GM10266 (cell line): ENCODE measurements around the gene SENP8.

ENCODE experiments used
- DNase-seq: peaks from one replicate; pipeline ENCODE4 v3.0.0; 2012; ENCODE audit errors: extremely low spot score
- CTCF ChIP-seq: IDR thresholded peaks from 2 replicates; pipeline ENCODE4 v1.5.1; 2012; ENCODE audit warnings: mild to moderate bottlenecking, low read depth; ENCODE audit not compliant: control insufficient read depth, insufficient read depth; ENCODE audit errors: missing control alignments

SENP8 gene

GRCh38 chr15:72173401-72173800, 55.2 kb downstream of the SENP8 start:
- DNase-seq, result no peak
- no peak for TF ChIP-seq CTCF

- DNase-seq, result no peak
- TF ChIP-seq CTCF, result no peak
Observed at GRCh38 chr15:72173864-72174550, 55.8 kb downstream of the SENP8 start.

GRCh38 chr15:72174551-72175165, 56.5 kb downstream of the SENP8 start:
- no peak for DNase-seq
- TF ChIP-seq CTCF, result no peak

- DNase-seq, result no peak
- no peak for TF ChIP-seq CTCF
Observed at GRCh38 chr15:72175186-72176044, 57.2 kb downstream of the SENP8 start.

- no peak for DNase-seq
- no peak for TF ChIP-seq CTCF
Observed at GRCh38 chr15:72176159-72176558, 58.0 kb downstream of the SENP8 start.

- no peak for TF ChIP-seq CTCF
- DNase-seq, result no peak
Observed at GRCh38 chr15:72176743-72177142, 58.5 kb downstream of the SENP8 start.
